HG03571 (cell line): ENCODE measurements around the gene ZNF667.

Experiments used
- ATAC-seq: cut with Tn5 transposase; IDR thresholded peaks from one replicate; pipeline ENCODE4 v1.9.1; 2021; ENCODE audit not compliant: unreplicated experiment

Gene ZNF667

GRCh38 chr19:56476651-56477428, at the start of gene ZNF667:
Gene ZNF667 (minus strand): TSS chr19:56477345. CDS start chr19:56462370, 14,975 bp downstream.
- no peak for ATAC-seq

- no peak for ATAC-seq
Observed at GRCh38 chr19:56525214-56525860, 48.2 kb upstream of the ZNF667 start.

GRCh38 chr19:56508290-56508778, 31.2 kb upstream of the ZNF667 start:
- no peak for ATAC-seq

- ATAC-seq, result no peak
Observed at GRCh38 chr19:56507446-56508289, 30.5 kb upstream of the ZNF667 start, which contains the start of gene ZNF471. Gene ZNF471 (plus strand): TSS chr19:56507855. CDS start chr19:56511572, 3,717 bp downstream.

GRCh38 chr19:56504581-56504980, 27.4 kb upstream of the ZNF667 start:
- ATAC-seq, result no peak

GRCh38 chr19:56491399-56491798, 14.3 kb upstream of the ZNF667 start:
- no peak for ATAC-seq

GRCh38 chr19:56477429-56478338, 539 bp upstream of the ZNF667 start:
- ATAC-seq, result no peak

- no peak for ATAC-seq
Observed at GRCh38 chr19:56476093-56476492, 1.1 kb downstream of the ZNF667 start.

GRCh38 chr19:56474308-56474707, 2.8 kb downstream of the ZNF667 start:
- ATAC-seq, result no peak

GRCh38 chr19:56441206-56441792, 35.8 kb downstream of the ZNF667 start:
- no peak for ATAC-seq

- no peak for ATAC-seq
Observed at GRCh38 chr19:56423985-56424353, 53.2 kb downstream of the ZNF667 start.

- ATAC-seq, result no peak
Observed at GRCh38 chr19:56423276-56423984, 53.7 kb downstream of the ZNF667 start.

GRCh38 chr19:56405062-56405461, 72.1 kb downstream of the ZNF667 start:
- ATAC-seq, result no peak

- ATAC-seq, result peak; percentile 5
Observed at GRCh38 chr19:56404705-56405056, 72.5 kb downstream of the ZNF667 start.

- ATAC-seq, result peak; percentile 82
Observed at GRCh38 chr19:56403764-56404704, 73.1 kb downstream of the ZNF667 start, which contains the start of gene ZNF583. Gene ZNF583 (plus strand): TSS chr19:56404332. CDS start chr19:56407115, 2,783 bp downstream.

GRCh38 chr19:56403261-56403660, 73.9 kb downstream of the ZNF667 start:
- ATAC-seq, result peak; percentile 11

GRCh38 chr19:56400485-56400884, 76.7 kb downstream of the ZNF667 start:
- ATAC-seq, result no peak

GRCh38 chr19:56398809-56399208, 78.3 kb downstream of the ZNF667 start:
- ATAC-seq, result no peak
